ENCODE results near the gene EPHB6.

GRCh38 chr7:142812437-142813215 is 42.2 kb upstream of the EPHB6 start:
- TF ChIP-seq CTCF (IDR thresholded peaks at IDR 0.05 in 2 of 3, conservative IDR thresholded peaks at IDR 0.05 in 1 of 3; ENCODE audit: borderline replicate concordance in 1 of 3, insufficient read depth in 1 of 3, low read depth in 2 of 3, low read length in 2 of 3) (no peak), TCF7L2 (IDR thresholded peaks at IDR 0.05; ENCODE audit: borderline replicate concordance, extremely low read depth, insufficient read depth, insufficient read length) (no peak), EZH2 (IDR thresholded peaks at IDR 0.05) (no peak), RAD21 (IDR thresholded peaks at IDR 0.05; ENCODE audit: low read depth) (no peak), SRF (IDR thresholded peaks at IDR 0.05; ENCODE audit: low read depth) (no peak), POLR2AphosphoS5 (IDR thresholded peaks at IDR 0.05; ENCODE audit: low read depth, low read length) (no peak), SP1 (IDR thresholded peaks at IDR 0.05; ENCODE audit: low read depth) (no peak), ZNF274 (IDR thresholded peaks at IDR 0.05; ENCODE audit: low read depth, low read length) (no peak), EZH2phosphoT487 (IDR thresholded peaks at IDR 0.05; ENCODE audit: borderline replicate concordance) (no peak)
- TF ChIP-seq, protein P1, sequence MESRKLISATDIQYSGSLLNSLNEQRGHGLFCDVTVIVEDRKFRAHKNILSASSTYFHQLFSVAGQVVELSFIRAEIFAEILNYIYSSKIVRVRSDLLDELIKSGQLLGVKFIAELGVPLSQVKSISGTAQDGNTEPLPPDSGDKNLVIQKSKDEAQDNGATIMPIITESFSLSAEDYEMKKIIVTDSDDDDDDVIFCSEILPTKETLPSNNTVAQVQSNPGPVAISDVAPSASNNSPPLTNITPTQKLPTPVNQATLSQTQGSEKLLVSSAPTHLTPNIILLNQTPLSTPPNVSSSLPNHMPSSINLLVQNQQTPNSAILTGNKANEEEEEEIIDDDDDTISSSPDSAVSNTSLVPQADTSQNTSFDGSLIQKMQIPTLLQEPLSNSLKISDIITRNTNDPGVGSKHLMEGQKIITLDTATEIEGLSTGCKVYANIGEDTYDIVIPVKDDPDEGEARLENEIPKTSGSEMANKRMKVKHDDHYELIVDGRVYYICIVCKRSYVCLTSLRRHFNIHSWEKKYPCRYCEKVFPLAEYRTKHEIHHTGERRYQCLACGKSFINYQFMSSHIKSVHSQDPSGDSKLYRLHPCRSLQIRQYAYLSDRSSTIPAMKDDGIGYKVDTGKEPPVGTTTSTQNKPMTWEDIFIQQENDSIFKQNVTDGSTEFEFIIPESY (IDR thresholded peaks at IDR 0.05; ENCODE audit: extremely low read depth, insufficient replicate concordance, low read length) = no peak
